ENCODE measurements around the gene NCBP3.

DNA sequence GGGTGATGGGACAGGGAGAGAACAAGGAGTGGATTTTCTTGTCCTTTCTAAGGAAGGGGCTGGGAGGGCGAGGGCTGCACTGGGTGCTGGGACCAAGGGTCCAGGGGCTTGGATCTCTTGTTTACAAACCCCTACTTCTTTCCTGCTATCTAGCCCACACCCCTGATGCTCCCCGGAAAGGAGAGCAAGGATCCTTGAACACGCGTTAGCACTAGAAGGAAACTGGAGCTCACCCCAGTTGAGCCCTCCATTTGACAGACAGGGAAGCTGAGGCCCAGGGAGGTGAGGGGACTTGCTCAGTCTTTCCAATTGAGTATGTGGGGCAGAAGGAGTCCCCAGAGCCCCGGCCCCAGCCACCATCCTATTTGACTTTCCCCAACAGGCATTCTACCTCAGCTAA, 40.5 kb downstream of the NCBP3 start:
- no peak for TF ChIP-seq CTCF (IDR thresholded peaks at IDR 0.05 in 4 of 5, conservative IDR thresholded peaks at IDR 0.05 in 1 of 5)
- TF ChIP-seq POLR2A (IDR thresholded peaks at IDR 0.05), result no peak

All from gastrocnemius medialis (tissue), 4 donors.